Raji (cell line): ENCODE results near the gene NELFA.

ENCODE experiments used
- POLR2A ChIP-seq: IDR thresholded peaks from 2 replicates; pipeline ENCODE4 v1.6.1; 2011; ENCODE audit warnings: low read depth, low read length, control low read depth; ENCODE audit not compliant: insufficient read depth

Gene NELFA

GRCh38 chr4:2042947-2043395 is 34.2 kb upstream of the NELFA start:
- no peak for TF ChIP-seq POLR2A

- no peak for TF ChIP-seq POLR2A
These were observed 33.6 kb upstream of the NELFA start for GRCh38 chr4:2042204-2042946.

- TF ChIP-seq POLR2A: peak; percentile 57
These were observed 32.7 kb upstream of the NELFA start for GRCh38 chr4:2041239-2042130.

GRCh38 chr4:2040391-2041238 is 31.8 kb upstream of the NELFA start:
- TF ChIP-seq POLR2A: no peak

- TF ChIP-seq POLR2A: no peak
These were observed 28.1 kb upstream of the NELFA start for GRCh38 chr4:2036866-2037265.

- no peak for TF ChIP-seq POLR2A
These were observed 27.6 kb upstream of the NELFA start for GRCh38 chr4:2036327-2036726.

- TF ChIP-seq POLR2A: no peak
These were observed 17.0 kb upstream of the NELFA start for GRCh38 chr4:2025817-2026216.

- no peak for TF ChIP-seq POLR2A
These were observed 15.9 kb upstream of the NELFA start for GRCh38 chr4:2024683-2025082.

- no peak for TF ChIP-seq POLR2A
These were observed 6.2 kb upstream of the NELFA start for GRCh38 chr4:2015008-2015407.

- TF ChIP-seq POLR2A: no peak
These were observed 2.8 kb upstream of the NELFA start for GRCh38 chr4:2011583-2011982.

- no peak for TF ChIP-seq POLR2A
These were observed 968 bp upstream of the NELFA start for GRCh38 chr4:2009651-2010233.

- no peak for TF ChIP-seq POLR2A
These were observed 178 bp downstream of the NELFA start for GRCh38 chr4:2008671-2008920.

GRCh38 chr4:2007804-2008670 is 737 bp downstream of the NELFA start:
- TF ChIP-seq POLR2A: no peak

GRCh38 chr4:2006956-2007653 is 1.7 kb downstream of the NELFA start:
- no peak for TF ChIP-seq POLR2A
